Endodermal cell (in vitro differentiated cells): ENCODE measurements around the gene MSX2. TPM values are rescaled to one million over a fixed set of nuclear protein-coding genes. Genes with fewer than 3 reads are reported as not detected.
A peak's percentile ranks its signal among the peaks of the same experiment; 100 is the strongest.

Source experiments
- DNase-seq: peaks from one replicate; pipeline ENCODE4 v3.0.0-alpha.2; 2017
- H3K27ac ChIP-seq: 2 replicates; pipeline ENCODE4 v1.5.1; 2013; ENCODE audit warnings: mild to moderate bottlenecking, low read depth, low read length, moderate library complexity
- H3K27me3 ChIP-seq: 2 replicates; pipeline ENCODE4 v1.6.1; 2013; ENCODE audit warnings: mild to moderate bottlenecking, low read length, moderate library complexity; ENCODE audit not compliant: insufficient read depth, control insufficient read depth, poor library complexity, severe bottlenecking
- H3K36me3 ChIP-seq: 2 replicates; pipeline ENCODE4 v1.7.0; 2013; ENCODE audit warnings: mild to moderate bottlenecking, low read length, moderate library complexity; ENCODE audit not compliant: control insufficient read depth, insufficient read depth
- H3K4me1 ChIP-seq: one replicate; pipeline ENCODE4 v1.7.0; 2013; ENCODE audit warnings: low read length; ENCODE audit not compliant: control insufficient read depth, insufficient read depth
- H3K4me3 ChIP-seq: 2 replicates; pipeline ENCODE4 v1.5.1; 2013; ENCODE audit warnings: mild to moderate bottlenecking, low read length, moderate library complexity
- H3K9ac ChIP-seq: 2 replicates; pipeline ENCODE4 v1.6.1; 2013; ENCODE audit warnings: mild to moderate bottlenecking, low read length, moderate library complexity; ENCODE audit not compliant: poor library complexity, severe bottlenecking; ENCODE audit errors: extremely low read depth
- H3K9me3 ChIP-seq: 2 replicates; pipeline ENCODE4 v1.6.1; 2013; ENCODE audit warnings: mild to moderate bottlenecking, low read length, moderate library complexity; ENCODE audit not compliant: control insufficient read depth
- H3K27ac Mint-ChIP-seq: 2 replicates; pipeline ENCODE4 v1.8.0; 2020; ENCODE audit warnings: mixed read lengths
- H3K27me3 Mint-ChIP-seq: 2 replicates; pipeline ENCODE4 v1.8.0; 2021; ENCODE audit warnings: mild to moderate bottlenecking, mixed read lengths; ENCODE audit not compliant: insufficient read depth
- H3K36me3 Mint-ChIP-seq: 2 replicates; pipeline ENCODE4 v1.8.0; 2020; ENCODE audit warnings: low read depth, mixed read lengths
- H3K4me1 Mint-ChIP-seq: 2 replicates; pipeline ENCODE4 v1.8.0; 2020; ENCODE audit warnings: mixed read lengths
- H3K4me3 Mint-ChIP-seq: 2 replicates; pipeline ENCODE4 v1.8.0; 2020; ENCODE audit warnings: mild to moderate bottlenecking, moderate library complexity, mixed read lengths
- H3K9me3 Mint-ChIP-seq: 2 replicates; pipeline ENCODE4 v1.8.0; 2020; ENCODE audit warnings: mild to moderate bottlenecking, mixed read lengths
- WGBS, 2 experiments: methylation state at CpG; one replicate each; pipeline versions ENCODE4 v1.1.5 to v1.1.7; 2013; ENCODE audit warnings: missing lambda C conversion rate in 2 of 2, mixed read lengths in 1 of 2; ENCODE audit not compliant: insufficient coverage in 1 of 2, insufficient read length in 1 of 2; 5-methylcytosine and 5-hydroxymethylcytosine counted together
- total RNA-seq, 2 donors: library from RNA; stranded (reverse); fragmentation: NEBNext Ultra II Directional in 1 of 2; extraction: Animal tissue kit (Norgen Biotek cat#: 25700) in 1 of 2; gene quantifications; 2 replicates in 1 of 2; 3 replicates in 1 of 2; pipeline ENCODE4 v1.2.1, GENCODE V29; 2021
- TF ChIP-seq, protein P1 (sequence below): fragments of 200-600 bp; sonication (generic); conservative IDR thresholded peaks from 2 replicates; pipeline ENCODE4 v1.5.0; 2021; ENCODE audit warnings: antibody characterized with exemption, mild to moderate bottlenecking

Gene MSX2
- total RNA-seq, 2 donors from 2014 or later = 4.2 to 20.0 TPM

DNA sequence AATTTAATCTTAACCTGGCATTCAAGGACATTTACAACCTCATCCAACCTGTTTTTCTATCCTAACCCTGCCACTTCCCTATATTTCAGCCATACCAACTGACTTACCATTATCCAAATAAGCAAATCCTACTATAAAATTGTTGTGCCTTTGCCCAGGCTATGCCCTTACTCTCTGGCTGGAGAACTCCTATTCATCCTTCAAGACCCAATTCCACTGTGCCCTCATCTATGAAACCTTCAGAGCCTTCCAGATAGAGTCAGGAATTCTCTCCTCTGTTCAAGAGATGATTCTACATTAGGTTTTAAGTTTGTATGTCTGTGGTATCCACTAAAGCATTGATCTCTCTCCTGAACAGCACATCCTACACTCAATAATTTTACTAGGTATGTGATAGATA, 46.3 kb upstream of the MSX2 start:
- peaks cover 13% of the 10 kb centered on the region for H3K27me3 Mint-ChIP-seq
- H3K27ac Mint-ChIP-seq = no peak overlapping the region
- no peak overlapping the region for H3K4me3 Mint-ChIP-seq
- Histone ChIP-seq H3K9me3 (no peaks in the 10 kb centered on the region), H3K9ac (no peak overlapping the region), H3K4me3 (no peak overlapping the region), H3K36me3 (no peaks in the 10 kb centered on the region), H3K27me3 (no peaks in the 10 kb centered on the region), H3K27ac (no peak overlapping the region), H3K4me1 (peaks cover 3% of the 10 kb centered on the region)
- H3K36me3 Mint-ChIP-seq = no peaks in the 10 kb centered on the region
- H3K9me3 Mint-ChIP-seq = peaks cover 3% of the 10 kb centered on the region
- no peak for DNase-seq
- TF ChIP-seq, protein P1, sequence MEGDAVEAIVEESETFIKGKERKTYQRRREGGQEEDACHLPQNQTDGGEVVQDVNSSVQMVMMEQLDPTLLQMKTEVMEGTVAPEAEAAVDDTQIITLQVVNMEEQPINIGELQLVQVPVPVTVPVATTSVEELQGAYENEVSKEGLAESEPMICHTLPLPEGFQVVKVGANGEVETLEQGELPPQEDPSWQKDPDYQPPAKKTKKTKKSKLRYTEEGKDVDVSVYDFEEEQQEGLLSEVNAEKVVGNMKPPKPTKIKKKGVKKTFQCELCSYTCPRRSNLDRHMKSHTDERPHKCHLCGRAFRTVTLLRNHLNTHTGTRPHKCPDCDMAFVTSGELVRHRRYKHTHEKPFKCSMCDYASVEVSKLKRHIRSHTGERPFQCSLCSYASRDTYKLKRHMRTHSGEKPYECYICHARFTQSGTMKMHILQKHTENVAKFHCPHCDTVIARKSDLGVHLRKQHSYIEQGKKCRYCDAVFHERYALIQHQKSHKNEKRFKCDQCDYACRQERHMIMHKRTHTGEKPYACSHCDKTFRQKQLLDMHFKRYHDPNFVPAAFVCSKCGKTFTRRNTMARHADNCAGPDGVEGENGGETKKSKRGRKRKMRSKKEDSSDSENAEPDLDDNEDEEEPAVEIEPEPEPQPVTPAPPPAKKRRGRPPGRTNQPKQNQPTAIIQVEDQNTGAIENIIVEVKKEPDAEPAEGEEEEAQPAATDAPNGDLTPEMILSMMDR = no peak
- peaks cover 26% of the 10 kb centered on the region for H3K4me1 Mint-ChIP-seq

DNA sequence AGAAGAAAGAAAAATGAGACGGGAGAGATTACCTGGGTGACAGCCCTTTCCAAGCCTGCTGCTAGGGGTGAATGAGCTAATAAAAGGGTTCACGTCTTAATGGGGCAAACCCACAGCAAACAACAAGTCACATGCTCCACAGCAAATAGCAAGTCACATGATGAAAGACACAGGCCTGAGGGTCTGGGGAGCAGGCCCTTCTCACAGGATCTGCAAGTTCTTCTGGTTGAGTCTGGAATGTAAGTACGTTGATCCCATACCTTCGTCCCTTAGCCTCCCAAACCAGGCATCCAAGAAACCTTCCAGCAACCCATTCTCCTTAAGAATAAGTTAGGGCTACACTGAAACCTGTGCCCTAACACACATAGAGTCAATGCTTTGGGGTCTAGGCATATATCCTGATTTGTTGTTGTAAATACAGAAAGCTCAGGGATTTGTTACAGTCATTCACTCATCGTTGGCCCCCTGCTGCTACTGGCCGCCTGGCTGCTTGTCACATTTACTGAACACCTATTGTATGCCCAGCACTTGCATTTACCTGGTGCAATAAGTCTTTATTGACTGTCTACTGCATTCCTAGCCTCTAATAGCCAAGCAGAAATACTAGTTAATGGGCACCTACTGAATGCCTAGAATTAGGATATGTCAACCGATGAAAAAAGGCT, 43.3 kb upstream of the MSX2 start:
- Histone ChIP-seq H3K9me3 (no peaks in the 10 kb centered on the region), H3K4me1 (no peaks in the 10 kb centered on the region), H3K27me3 (no peaks in the 10 kb centered on the region), H3K9ac (no peak overlapping the region), H3K27ac (no peak overlapping the region), H3K4me3 (no peak overlapping the region), H3K36me3 (no peaks in the 10 kb centered on the region)
- no peak overlapping the region for H3K4me3 Mint-ChIP-seq
- 79 to 83% methylated on average over 5 to 7 of the region's 7 CpGs for WGBS, 2 experiments
- peaks cover 11% of the 10 kb centered on the region for H3K27me3 Mint-ChIP-seq
- TF ChIP-seq, protein P1 = no peak
- no peaks in the 10 kb centered on the region for H3K36me3 Mint-ChIP-seq
- no peaks in the 10 kb centered on the region for H3K9me3 Mint-ChIP-seq
- peaks cover 16% of the 10 kb centered on the region for H3K4me1 Mint-ChIP-seq
- H3K27ac Mint-ChIP-seq = peak overlapping the region; percentile 66
- peak; percentile 89 for DNase-seq

DNA sequence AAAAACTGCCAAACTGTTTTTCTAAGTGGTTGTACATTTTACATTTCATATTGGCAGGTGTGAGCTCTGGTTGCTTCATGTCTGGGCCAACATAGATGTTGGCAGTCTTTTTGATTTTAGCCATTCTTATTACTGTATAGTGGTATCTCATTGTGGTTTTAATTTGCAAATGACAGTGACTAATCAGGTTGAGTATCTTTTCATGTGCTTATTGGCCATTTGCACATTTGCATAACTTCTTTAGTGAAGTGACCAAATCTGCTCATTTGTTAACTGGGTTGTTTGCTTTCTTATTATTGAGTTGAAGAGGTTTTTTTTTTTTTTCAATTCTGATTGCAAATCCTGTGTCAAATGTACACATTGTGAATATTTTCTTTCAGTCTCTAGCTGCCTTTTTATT, 36.9 kb upstream of the MSX2 start:
- Histone ChIP-seq H3K9ac (no peak overlapping the region), H3K4me3 (no peak overlapping the region), H3K27ac (no peak overlapping the region), H3K4me1 (peaks cover 5% of the 10 kb centered on the region), H3K36me3 (no peaks in the 10 kb centered on the region), H3K27me3 (peaks cover 43% of the 10 kb centered on the region), H3K9me3 (no peaks in the 10 kb centered on the region)
- H3K4me3 Mint-ChIP-seq = no peak overlapping the region
- no peaks in the 10 kb centered on the region for H3K9me3 Mint-ChIP-seq
- DNase-seq = no peak
- peaks cover 22% of the 10 kb centered on the region for H3K4me1 Mint-ChIP-seq
- H3K36me3 Mint-ChIP-seq = no peaks in the 10 kb centered on the region
- H3K27ac Mint-ChIP-seq = no peak overlapping the region
- H3K27me3 Mint-ChIP-seq = peaks cover 50% of the 10 kb centered on the region
- TF ChIP-seq, protein P1 = no peak
